H9 (cell line): Measurements from ENCODE around the gene KRTAP27-1. TPM values are rescaled to one million over a fixed set of nuclear protein-coding genes. Genes with fewer than 3 reads are reported as not detected.

ENCODE experiments used
- DNase-seq: peaks from one replicate; pipeline ENCODE4 v3.0.0-alpha.2; 2017
- H2AFZ ChIP-seq: one replicate; pipeline ENCODE4 v1.6.1; 2013; ENCODE audit warnings: mild to moderate bottlenecking, low read length, control low read depth, moderate library complexity
- H2AK5ac ChIP-seq: 2 replicates; pipeline ENCODE4 v1.6.1; 2013; ENCODE audit warnings: low read length, control low read depth, mixed read lengths; ENCODE audit not compliant: insufficient read length
- H2BK120ac ChIP-seq: one replicate; pipeline ENCODE4 v1.6.1; 2013; ENCODE audit warnings: low read depth, mild to moderate bottlenecking, low read length, control low read depth, inconsistent platforms; ENCODE audit not compliant: poor library complexity, severe bottlenecking
- H2BK12ac ChIP-seq: 2 replicates; pipeline ENCODE4 v1.6.1; 2013; ENCODE audit warnings: low read length, control low read depth, mixed read lengths, low read depth; ENCODE audit not compliant: insufficient read length
- H2BK15ac ChIP-seq: 2 replicates; pipeline ENCODE4 v1.6.1; 2013; ENCODE audit warnings: low read depth, low read length, control low read depth
- H2BK20ac ChIP-seq: one replicate; pipeline ENCODE4 v1.6.1; 2013; ENCODE audit warnings: low read depth, mild to moderate bottlenecking, low read length, control low read depth, inconsistent platforms; ENCODE audit not compliant: poor library complexity, severe bottlenecking
- H2BK5ac ChIP-seq: 2 replicates; pipeline ENCODE4 v1.6.1; 2013; ENCODE audit warnings: low read length, control low read depth, mixed read lengths; ENCODE audit not compliant: insufficient read length
- H3K14ac ChIP-seq: 2 replicates; pipeline ENCODE4 v1.6.1; 2013; ENCODE audit warnings: low read length, control low read depth; ENCODE audit not compliant: insufficient read depth
- H3K18ac ChIP-seq: 2 replicates; pipeline ENCODE4 v1.6.1; 2013; ENCODE audit warnings: low read depth, mild to moderate bottlenecking, mixed read lengths, low read length, control low read depth; ENCODE audit not compliant: insufficient read length
- H3K23ac ChIP-seq: 2 replicates; pipeline ENCODE4 v1.6.1; 2013; ENCODE audit warnings: low read length, control low read depth, mixed read lengths, low read depth; ENCODE audit not compliant: insufficient read length
- H3K23me2 ChIP-seq: 2 replicates; pipeline ENCODE4 v1.6.1; 2013; ENCODE audit warnings: low read depth, mild to moderate bottlenecking, mixed read lengths, low read length, control low read depth; ENCODE audit not compliant: insufficient read length, poor library complexity, severe bottlenecking
- H3K27ac ChIP-seq: 2 replicates; pipeline ENCODE4 v1.5.1; 2013; ENCODE audit warnings: low read length, control low read depth, mixed read lengths, low read depth; ENCODE audit not compliant: insufficient read length
- H3K27me3 ChIP-seq: 2 replicates; pipeline ENCODE4 v1.6.1; 2013; ENCODE audit warnings: low read length, control low read depth, inconsistent platforms; ENCODE audit not compliant: insufficient read depth
- H3K4ac ChIP-seq: 2 replicates; pipeline ENCODE4 v1.6.1; 2013; ENCODE audit warnings: low read depth, mild to moderate bottlenecking, control low read depth, inconsistent platforms, low read length, moderate library complexity
- H3K4me1 ChIP-seq: 2 replicates; pipeline ENCODE4 v1.6.1; 2013; ENCODE audit warnings: low read length, control low read depth, inconsistent platforms; ENCODE audit not compliant: insufficient read depth
- H3K4me2 ChIP-seq: 2 replicates; pipeline ENCODE4 v1.6.1; 2013; ENCODE audit warnings: low read length, control low read depth, mixed read lengths; ENCODE audit not compliant: insufficient read length, insufficient read depth
- H3K56ac ChIP-seq: 2 replicates; pipeline ENCODE4 v1.6.1; 2013; ENCODE audit warnings: low read depth, mild to moderate bottlenecking, mixed read lengths, low read length, control low read depth; ENCODE audit not compliant: insufficient read length
- H3K79me1 ChIP-seq: 2 replicates; pipeline ENCODE4 v1.6.1; 2013; ENCODE audit warnings: low read depth, mild to moderate bottlenecking, moderate library complexity, low read length, control low read depth, inconsistent platforms; ENCODE audit not compliant: insufficient read depth, poor library complexity, severe bottlenecking
- H3K79me2 ChIP-seq: 2 replicates; pipeline ENCODE4 v1.6.1; 2013; ENCODE audit warnings: low read length, control low read depth, inconsistent platforms; ENCODE audit not compliant: insufficient read depth
- H3K9ac ChIP-seq: 2 replicates; pipeline ENCODE4 v1.6.1; 2013; ENCODE audit warnings: low read length, control low read depth, mixed read lengths; ENCODE audit not compliant: insufficient read length; ENCODE audit errors: extremely low read depth
- H3K9me3 ChIP-seq: one replicate; pipeline ENCODE4 v1.6.1; 2013; ENCODE audit warnings: low read depth, low read length, inconsistent platforms; ENCODE audit not compliant: control insufficient read depth
- H3T11ph ChIP-seq: one replicate; pipeline ENCODE4 v1.6.1; 2013; ENCODE audit warnings: mild to moderate bottlenecking, low read length, control low read depth, inconsistent platforms
- H4K20me1 ChIP-seq: one replicate; pipeline ENCODE4 v1.6.1; 2013; ENCODE audit not compliant: control insufficient read depth, insufficient read length, insufficient read depth
- H4K5ac ChIP-seq: 2 replicates; pipeline ENCODE4 v1.6.1; 2013; ENCODE audit warnings: low read depth, mild to moderate bottlenecking, mixed read lengths, low read length, control low read depth; ENCODE audit not compliant: insufficient read length
- H4K8ac ChIP-seq: replicated peaks from 2 replicates; pipeline ENCODE4 v1.6.1; 2013; ENCODE audit warnings: low read length, control low read depth, mixed read lengths, low read depth; ENCODE audit not compliant: insufficient read length
- H4K91ac ChIP-seq: 2 replicates; pipeline ENCODE4 v1.6.1; 2013; ENCODE audit warnings: low read depth, mild to moderate bottlenecking, moderate library complexity, mixed read lengths, low read length, control low read depth; ENCODE audit not compliant: insufficient read length
- H3K27ac Mint-ChIP-seq, 3 experiments: 2 replicates in 2 of 3; 3 replicates in 1 of 3; pipeline ENCODE4 v1.8.0; 2020 to 2021; ENCODE audit warnings: mixed read lengths in 3 of 3, mild to moderate bottlenecking in 1 of 3, moderate library complexity in 1 of 3
- H3K27me3 Mint-ChIP-seq: 2 replicates; pipeline ENCODE4 v1.8.0; 2021; ENCODE audit warnings: low read depth, mild to moderate bottlenecking, moderate library complexity, mixed read lengths
- H3K36me3 Mint-ChIP-seq, 3 experiments: 2 replicates in 2 of 3; 3 replicates in 1 of 3; pipeline ENCODE4 v1.8.0; 2020 to 2021; ENCODE audit warnings: low read depth in 3 of 3, mixed read lengths in 3 of 3; ENCODE audit not compliant: insufficient read depth in 1 of 3
- H3K4me1 Mint-ChIP-seq, 2 experiments: 2 replicates each; pipeline ENCODE4 v1.8.0; 2020; ENCODE audit warnings: mixed read lengths in 2 of 2
- H3K4me3 Mint-ChIP-seq, 2 experiments: 2 replicates in 1 of 2; 3 replicates in 1 of 2; pipeline ENCODE4 v1.8.0; 2020 to 2021; ENCODE audit warnings: mild to moderate bottlenecking in 2 of 2, mixed read lengths in 2 of 2, moderate library complexity in 1 of 2
- H3K9me3 Mint-ChIP-seq, 2 experiments: 2 replicates in 1 of 2; 3 replicates in 1 of 2; pipeline ENCODE4 v1.8.0; 2020; ENCODE audit warnings: mild to moderate bottlenecking in 2 of 2, mixed read lengths in 2 of 2, moderate library complexity in 1 of 2
- WGBS: extraction: QIAGEN DNeasy Blood & Tissue Kit; methylation state at CpG from one replicate; pipeline ENCODE4 v1.1.7; 2013; ENCODE audit warnings: missing lambda C conversion rate, low lambda C conversion rate, mixed read lengths; ENCODE audit not compliant: insufficient read length; ENCODE audit errors: extremely low coverage; 5-methylcytosine and 5-hydroxymethylcytosine counted together
- total RNA-seq: library from RNA; stranded (reverse); gene quantifications from 2 replicates; pipeline ENCODE4 v1.2.1, GENCODE V29; 2021
- TF ChIP-seq, protein P1 (sequence below): fragments of 200-600 bp; sonication (generic); conservative IDR thresholded peaks from 3 replicates; pipeline ENCODE4 v1.8.0; 2021; ENCODE audit warnings: antibody characterized with exemption, mild to moderate bottlenecking

Gene KRTAP27-1
- total RNA-seq, 1 experiment from 2014 or later = not detected

DNA sequence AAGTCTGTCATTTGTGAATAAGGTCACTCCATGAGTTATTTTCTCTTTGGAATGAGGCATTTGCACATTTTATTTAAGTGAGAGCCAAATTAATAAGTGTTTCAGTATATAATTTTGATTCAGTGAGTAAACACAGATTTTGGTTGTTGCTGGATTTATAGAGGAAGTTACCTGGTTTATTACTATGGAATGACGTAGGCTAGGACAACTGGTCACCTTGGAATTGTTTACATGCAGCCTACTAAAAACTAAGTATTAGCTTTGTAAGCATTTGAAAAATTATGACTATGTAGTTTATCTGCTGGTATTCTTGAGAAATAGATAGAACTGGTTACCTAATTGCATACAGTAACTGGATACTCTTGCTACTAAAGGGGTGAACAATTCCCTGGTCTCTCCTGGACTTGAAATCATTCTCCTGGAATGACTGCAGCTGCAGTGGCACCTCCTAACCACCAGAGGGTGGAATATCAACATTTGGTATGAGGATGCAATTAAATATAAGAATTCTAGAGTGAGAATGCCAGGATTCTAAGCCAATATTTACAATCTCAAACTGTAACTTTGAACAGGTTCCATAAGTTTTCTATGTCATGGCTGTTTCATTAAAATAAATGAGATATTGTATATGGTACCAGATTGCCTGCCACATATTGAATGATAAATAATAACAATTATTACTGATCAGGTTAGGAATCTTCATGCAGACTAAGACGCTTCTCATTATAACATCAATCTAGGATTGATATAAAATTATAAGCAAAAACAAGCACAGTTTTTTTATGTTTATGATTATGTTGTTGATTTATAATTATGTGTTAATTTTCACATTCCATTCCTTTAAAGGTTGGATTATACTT, 3.5 kb upstream of the KRTAP27-1 start:
- no peak overlapping the region for H2BK120ac ChIP-seq
- H3K27ac Mint-ChIP-seq = no peak overlapping the region
- H2AFZ ChIP-seq = no peak overlapping the region
- H3K9me3 Mint-ChIP-seq = peaks cover 4 to 12% of the 10 kb centered on the region in 2 experiments; a peak in 4 of 5 replicates
- H3K23ac ChIP-seq = no peak overlapping the region
- H4K8ac ChIP-seq = no peak overlapping the region
- H3K27me3 Mint-ChIP-seq = no peaks in the 10 kb centered on the region
- no peak overlapping the region for H3K9ac ChIP-seq
- no peaks in the 10 kb centered on the region; the same call in 1 of the 2 replicates for H3K27me3 ChIP-seq
- no peaks in the 10 kb centered on the region; the same call in 1 of the 2 replicates for H3K79me2 ChIP-seq
- H4K91ac ChIP-seq = no peak overlapping the region
- H4K20me1 ChIP-seq = no peaks in the 10 kb centered on the region
- no peaks in the 10 kb centered on the region for H3K79me1 ChIP-seq
- no peak overlapping the region for H3T11ph ChIP-seq
- H4K5ac ChIP-seq = no peak overlapping the region
- TF ChIP-seq, protein P1, sequence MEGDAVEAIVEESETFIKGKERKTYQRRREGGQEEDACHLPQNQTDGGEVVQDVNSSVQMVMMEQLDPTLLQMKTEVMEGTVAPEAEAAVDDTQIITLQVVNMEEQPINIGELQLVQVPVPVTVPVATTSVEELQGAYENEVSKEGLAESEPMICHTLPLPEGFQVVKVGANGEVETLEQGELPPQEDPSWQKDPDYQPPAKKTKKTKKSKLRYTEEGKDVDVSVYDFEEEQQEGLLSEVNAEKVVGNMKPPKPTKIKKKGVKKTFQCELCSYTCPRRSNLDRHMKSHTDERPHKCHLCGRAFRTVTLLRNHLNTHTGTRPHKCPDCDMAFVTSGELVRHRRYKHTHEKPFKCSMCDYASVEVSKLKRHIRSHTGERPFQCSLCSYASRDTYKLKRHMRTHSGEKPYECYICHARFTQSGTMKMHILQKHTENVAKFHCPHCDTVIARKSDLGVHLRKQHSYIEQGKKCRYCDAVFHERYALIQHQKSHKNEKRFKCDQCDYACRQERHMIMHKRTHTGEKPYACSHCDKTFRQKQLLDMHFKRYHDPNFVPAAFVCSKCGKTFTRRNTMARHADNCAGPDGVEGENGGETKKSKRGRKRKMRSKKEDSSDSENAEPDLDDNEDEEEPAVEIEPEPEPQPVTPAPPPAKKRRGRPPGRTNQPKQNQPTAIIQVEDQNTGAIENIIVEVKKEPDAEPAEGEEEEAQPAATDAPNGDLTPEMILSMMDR = peak; percentile 94
- no peaks in the 10 kb centered on the region for H3K4me1 ChIP-seq
- H2BK20ac ChIP-seq = no peak overlapping the region
- no peaks in the 10 kb centered on the region for H3K23me2 ChIP-seq
- H3K14ac ChIP-seq = no peak overlapping the region
- no peak overlapping the region for H2BK5ac ChIP-seq
- no peak overlapping the region for H2AK5ac ChIP-seq
- H3K9me3 ChIP-seq = no peaks in the 10 kb centered on the region
- no peak overlapping the region for H3K56ac ChIP-seq
- no peaks in the 10 kb centered on the region for H3K4me1 Mint-ChIP-seq
- no peak overlapping the region for H3K4me2 ChIP-seq
- no peak overlapping the region for H2BK15ac ChIP-seq
- no CpG with 5 or more reads among the region's 2 CpGs for WGBS
- no peak overlapping the region for H3K27ac ChIP-seq
- DNase-seq = peak; percentile 38
- H3K18ac ChIP-seq = no peak overlapping the region
- peaks cover 0 to 4% (median 0%) of the 10 kb centered on the region in 3 experiments; a peak in 1 of 7 replicates for H3K36me3 Mint-ChIP-seq
- H2BK12ac ChIP-seq = no peak overlapping the region
- H3K4me3 Mint-ChIP-seq = no peak overlapping the region
- H3K4ac ChIP-seq = no peak overlapping the region
